Tibial nerve (tissue), 4 donors: ENCODE data around the gene MOGAT2. TPM values are rescaled to one million over a fixed set of nuclear protein-coding genes. Genes with fewer than 3 reads are reported as not detected.

Experiments
- DNase-seq, 2 donors: peaks; one replicate each; pipeline ENCODE4 v3.0.0-alpha.2; 2019; ENCODE audit warnings: low spot score in 2 of 2
- H3K27ac ChIP-seq, 4 donors: fragments of 200-600 bp; sonication (generic) in 3 of 4; one replicate each; pipeline ENCODE4 v1.5.1; 2017 to 2019; ENCODE audit warnings: mild to moderate bottlenecking in 1 of 4
- H3K27me3 ChIP-seq, 2 donors: fragments of 200-600 bp; sonication (generic) in 1 of 2; one replicate each; pipeline versions ENCODE4 v1.5.1 to v1.6.0; 2017 to 2019
- H3K36me3 ChIP-seq, 3 donors: fragments of 200-600 bp; sonication (generic); one replicate each; pipeline ENCODE4 v1.5.1; 2018 to 2019
- H3K4me1 ChIP-seq, 4 donors: fragments of 200-600 bp; sonication (generic) in 3 of 4; one replicate each; pipeline ENCODE4 v1.5.1; 2017 to 2019
- H3K4me3 ChIP-seq, 4 donors: fragments of 200-600 bp; sonication (generic) in 3 of 4; one replicate each; pipeline ENCODE4 v1.5.1; 2017 to 2019; ENCODE audit warnings: mild to moderate bottlenecking in 1 of 4, moderate library complexity in 1 of 4
- H3K9me3 ChIP-seq, 4 donors: fragments of 200-600 bp; sonication (generic) in 3 of 4; one replicate each; pipeline ENCODE4 v1.5.1; 2017 to 2019
- EP300 ChIP-seq, 2 donors: sonication (generic); formaldehyde crosslinking; IDR thresholded peaks; one replicate each; pipeline ENCODE4 v1.6.1; 2017; ENCODE audit warnings: antibody characterized with exemption in 2 of 2, mild to moderate bottlenecking in 1 of 2
- POLR2A ChIP-seq, 2 donors: fragments of 450-650 bp; IDR thresholded peaks; one replicate each; pipeline ENCODE4 v1.6.1; 2017; ENCODE audit warnings: antibody characterized with exemption in 2 of 2, mild to moderate bottlenecking in 2 of 2, moderate library complexity in 2 of 2
- WGBS, 2 donors: methylation state at CpG; one replicate each; pipeline ENCODE4 v1.1.5; 2018; 5-methylcytosine and 5-hydroxymethylcytosine counted together
- total RNA-seq, 4 donors: library from RNA; depleted of rRNA; stranded (reverse); fragments of >200 nt; gene quantifications; one replicate each; pipeline ENCODE4 v1.1.0, GENCODE V29; 2016
- TF ChIP-seq, protein P1 (sequence below), 5 experiments: fragments of 200-600 bp in 3 of 5; fragments of 450-650 bp in 2 of 5; sonication (generic) in 3 of 5; IDR thresholded peaks; one replicate each; pipeline ENCODE4 v1.5.1; 2016 to 2019; ENCODE audit warnings: antibody characterized with exemption in 5 of 5, mild to moderate bottlenecking in 3 of 5, moderate library complexity in 2 of 5

MOGAT2 gene
- total RNA-seq, 4 donors from 2014 or later, result not detected

DNA sequence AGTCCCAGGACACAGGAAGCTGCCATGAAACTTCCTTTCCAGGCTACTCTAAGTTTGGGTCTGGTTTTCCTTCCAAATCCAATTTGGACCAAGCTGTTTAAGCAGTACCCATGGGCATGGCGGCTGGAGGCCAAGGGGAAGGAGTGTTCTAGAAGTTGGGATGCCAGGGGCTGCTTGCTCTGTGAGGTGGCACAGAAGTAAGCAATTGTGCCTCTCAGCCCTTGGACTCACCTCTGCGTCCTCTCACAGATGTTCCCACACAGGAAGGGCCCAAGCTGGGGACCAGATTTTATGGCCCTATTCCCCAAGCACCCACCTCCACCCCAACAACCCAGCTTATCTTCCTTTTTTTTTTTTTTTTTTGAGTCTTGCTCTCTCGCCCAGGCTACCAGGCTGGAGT, 47.5 kb downstream of the MOGAT2 start:
- TF ChIP-seq EP300 (IDR thresholded peaks at IDR 0.05) (no peak), POLR2A (IDR thresholded peaks at IDR 0.05) (no peak)
- TF ChIP-seq, protein P1, sequence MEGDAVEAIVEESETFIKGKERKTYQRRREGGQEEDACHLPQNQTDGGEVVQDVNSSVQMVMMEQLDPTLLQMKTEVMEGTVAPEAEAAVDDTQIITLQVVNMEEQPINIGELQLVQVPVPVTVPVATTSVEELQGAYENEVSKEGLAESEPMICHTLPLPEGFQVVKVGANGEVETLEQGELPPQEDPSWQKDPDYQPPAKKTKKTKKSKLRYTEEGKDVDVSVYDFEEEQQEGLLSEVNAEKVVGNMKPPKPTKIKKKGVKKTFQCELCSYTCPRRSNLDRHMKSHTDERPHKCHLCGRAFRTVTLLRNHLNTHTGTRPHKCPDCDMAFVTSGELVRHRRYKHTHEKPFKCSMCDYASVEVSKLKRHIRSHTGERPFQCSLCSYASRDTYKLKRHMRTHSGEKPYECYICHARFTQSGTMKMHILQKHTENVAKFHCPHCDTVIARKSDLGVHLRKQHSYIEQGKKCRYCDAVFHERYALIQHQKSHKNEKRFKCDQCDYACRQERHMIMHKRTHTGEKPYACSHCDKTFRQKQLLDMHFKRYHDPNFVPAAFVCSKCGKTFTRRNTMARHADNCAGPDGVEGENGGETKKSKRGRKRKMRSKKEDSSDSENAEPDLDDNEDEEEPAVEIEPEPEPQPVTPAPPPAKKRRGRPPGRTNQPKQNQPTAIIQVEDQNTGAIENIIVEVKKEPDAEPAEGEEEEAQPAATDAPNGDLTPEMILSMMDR (IDR thresholded peaks at IDR 0.05), result no peak
- H3K36me3 ChIP-seq, result no peaks in the 10 kb centered on the region
- DNase-seq, result no peak
- no peaks in the 10 kb centered on the region for H3K9me3 ChIP-seq
- peaks cover 0 to 35% of the 10 kb centered on the region in 2 donors for H3K27me3 ChIP-seq
- H3K4me3 ChIP-seq, result no peak overlapping the region
- 93 to 98% methylated on average over 3 of the region's 3 CpGs for WGBS, 2 donors
- H3K4me1 ChIP-seq, result peaks cover 0 to 25% (median 14%) of the 10 kb centered on the region in 4 donors
- H3K27ac ChIP-seq, result no peak overlapping the region

DNA sequence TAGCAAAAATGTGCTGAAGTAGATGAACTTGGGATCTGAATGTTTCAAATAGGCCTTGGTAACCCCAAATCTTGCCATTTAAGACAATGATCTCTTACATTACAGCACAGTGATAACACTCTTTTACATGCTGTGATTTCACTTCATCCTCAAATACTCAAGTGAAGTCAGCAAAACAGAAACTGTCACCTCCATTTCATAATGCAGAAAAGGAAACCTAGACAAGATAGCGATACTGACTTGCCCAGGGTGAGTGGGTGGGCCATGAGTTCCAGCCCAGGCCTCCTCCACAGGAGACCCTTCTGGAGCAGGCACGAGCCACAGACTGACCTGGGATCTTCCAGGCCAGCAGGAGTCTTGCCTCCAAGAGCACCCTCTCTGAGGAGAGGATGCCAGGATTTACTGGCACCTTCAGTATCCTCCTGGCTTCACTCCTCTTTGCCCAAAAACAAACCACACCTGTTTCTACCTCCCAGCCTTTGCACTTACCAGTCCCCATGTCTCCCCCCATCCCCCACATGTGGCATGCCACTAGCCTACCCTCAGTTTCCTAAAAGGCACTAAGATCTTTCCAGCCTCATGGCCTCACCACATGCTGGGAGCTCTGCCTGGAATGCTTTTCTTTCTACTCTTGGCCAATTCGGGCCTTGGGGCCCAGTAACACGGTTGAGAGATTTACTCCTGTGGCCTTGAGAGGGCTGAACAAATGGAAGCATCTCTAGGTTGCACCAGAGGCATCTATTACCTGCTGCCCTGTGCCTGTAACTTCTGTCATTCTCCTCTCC, 49.0 kb downstream of the MOGAT2 start:
- H3K4me1 ChIP-seq, result peaks cover 0 to 25% (median 14%) of the 10 kb centered on the region in 4 donors
- no peaks in the 10 kb centered on the region for H3K36me3 ChIP-seq
- H3K9me3 ChIP-seq, result no peaks in the 10 kb centered on the region
- 61 to 75% methylated on average over 4 of the region's 4 CpGs for WGBS, 2 donors
- H3K27ac ChIP-seq, result no peak overlapping the region
- TF ChIP-seq POLR2A (IDR thresholded peaks at IDR 0.05), result no peak
- no peak for TF ChIP-seq EP300 (IDR thresholded peaks at IDR 0.05)
- TF ChIP-seq, protein P1 (IDR thresholded peaks at IDR 0.05), result no peak
- H3K4me3 ChIP-seq, result no peak overlapping the region
- H3K27me3 ChIP-seq, result peaks cover 0 to 35% of the 10 kb centered on the region in 2 donors
- DNase-seq, result no peak

GRCh38 chr11:75767228-75767572, 49.6 kb downstream of the MOGAT2 start:
- DNase-seq, result no peak
- WGBS, 2 donors, result 92% methylated on average over 6 of the region's 6 CpGs

DNA sequence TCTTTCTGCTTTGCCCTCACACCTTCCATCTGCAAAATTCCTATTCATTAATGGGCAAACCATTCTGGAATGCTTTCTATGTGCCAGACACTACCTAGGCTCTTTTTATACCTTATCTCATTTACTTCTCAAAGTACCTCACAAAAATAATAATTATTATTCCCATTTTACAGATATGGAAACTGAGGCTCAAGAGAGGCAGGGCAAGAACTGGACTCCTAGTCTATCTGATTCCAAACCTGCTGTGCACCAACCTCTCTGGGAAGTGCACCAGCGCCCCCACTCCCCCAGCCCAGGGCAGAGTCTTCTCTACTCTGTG, 50.1 kb downstream of the MOGAT2 start:
- Histone ChIP-seq H3K4me3 (peak overlapping the region in 1 of 4 donors; percentile 59), H3K4me1 (peaks cover 0 to 25% (median 14%) of the 10 kb centered on the region in 4 donors), H3K27me3 (peaks cover 0 to 35% of the 10 kb centered on the region in 2 donors), H3K27ac (no peak overlapping the region), H3K9me3 (no peaks in the 10 kb centered on the region), H3K36me3 (no peaks in the 10 kb centered on the region)
- no peak for TF ChIP-seq EP300 (IDR thresholded peaks at IDR 0.05)
- no peak for TF ChIP-seq POLR2A (IDR thresholded peaks at IDR 0.05)
- TF ChIP-seq, protein P1 (IDR thresholded peaks at IDR 0.05), result no peak
- DNase-seq, result no peak
- WGBS, 2 donors, result 20 to 53% methylated on average over 1 of the region's 1 CpG

More at GRCh38 chr11:75767228-75767572, 49.6 kb downstream of the MOGAT2 start:
- Histone ChIP-seq H3K4me3 (no peak overlapping the region), H3K27me3 (peaks cover 0 to 35% of the 10 kb centered on the region in 2 donors), H3K36me3 (no peaks in the 10 kb centered on the region), H3K27ac (no peak overlapping the region), H3K4me1 (peaks cover 0 to 25% (median 14%) of the 10 kb centered on the region in 4 donors), H3K9me3 (no peaks in the 10 kb centered on the region)
- TF ChIP-seq, protein P1 (IDR thresholded peaks at IDR 0.05), result no peak
- TF ChIP-seq POLR2A (IDR thresholded peaks at IDR 0.05) (no peak), EP300 (IDR thresholded peaks at IDR 0.05) (no peak)

- no peaks in the 10 kb centered on the region for H3K9me3 ChIP-seq
- H3K4me1 ChIP-seq, result peaks cover 0 to 25% (median 14%) of the 10 kb centered on the region in 4 donors
- peaks cover 0 to 35% of the 10 kb centered on the region in 2 donors for H3K27me3 ChIP-seq
- peak within 1 kb of the TSS in 2 of 4 donors; percentile 50 to 71 for H3K27ac ChIP-seq
- H3K36me3 ChIP-seq, result no peaks in the 10 kb centered on the region
- TF ChIP-seq, protein P1 (IDR thresholded peaks at IDR 0.05), result peak in 3 of 5 experiments; percentile 8 to 22 (median 13)
- TF ChIP-seq EP300 (IDR thresholded peaks at IDR 0.05) (peak in 1 of 2 donors; percentile 20), POLR2A (IDR thresholded peaks at IDR 0.05) (peak in 1 of 2 donors; percentile 11)
- peak; percentile 29 to 43 for DNase-seq
- WGBS, 2 donors, result 2 to 4% methylated on average over 22 to 44 of the region's 66 CpGs
- H3K4me3 ChIP-seq, result peak within 1 kb of the TSS; percentile 31 to 59 (median 36)
Measured at GRCh38 chr11:75768112-75768908, 50.7 kb downstream of the MOGAT2 start, which contains the start of gene DGAT2. DGAT2 (plus strand) TSS chr11:75768778; CDS start chr11:75768992, 214 bp downstream.
